ENCODE data around the gene QRSL1.

DNA sequence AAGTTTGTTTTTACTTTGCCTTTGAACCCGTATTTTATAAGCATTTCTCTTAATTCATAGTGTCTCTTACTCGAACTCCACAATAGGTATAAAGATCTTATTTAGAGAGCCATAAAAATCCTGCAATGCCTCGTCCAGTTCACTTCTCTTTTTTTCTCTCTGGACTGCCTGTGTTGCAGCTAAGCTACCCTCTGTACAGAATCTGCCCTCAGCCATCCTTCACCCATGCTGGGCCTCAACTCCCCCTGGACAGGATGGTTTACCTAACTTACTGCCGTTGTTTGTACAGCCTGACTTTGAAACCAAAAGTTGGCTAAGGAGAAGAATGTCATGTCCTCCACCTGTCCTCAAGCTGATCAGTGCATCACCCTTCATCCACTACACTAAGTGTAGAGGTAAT, 10.4 kb downstream of the QRSL1 start:
- TF ChIP-seq, protein P1, sequence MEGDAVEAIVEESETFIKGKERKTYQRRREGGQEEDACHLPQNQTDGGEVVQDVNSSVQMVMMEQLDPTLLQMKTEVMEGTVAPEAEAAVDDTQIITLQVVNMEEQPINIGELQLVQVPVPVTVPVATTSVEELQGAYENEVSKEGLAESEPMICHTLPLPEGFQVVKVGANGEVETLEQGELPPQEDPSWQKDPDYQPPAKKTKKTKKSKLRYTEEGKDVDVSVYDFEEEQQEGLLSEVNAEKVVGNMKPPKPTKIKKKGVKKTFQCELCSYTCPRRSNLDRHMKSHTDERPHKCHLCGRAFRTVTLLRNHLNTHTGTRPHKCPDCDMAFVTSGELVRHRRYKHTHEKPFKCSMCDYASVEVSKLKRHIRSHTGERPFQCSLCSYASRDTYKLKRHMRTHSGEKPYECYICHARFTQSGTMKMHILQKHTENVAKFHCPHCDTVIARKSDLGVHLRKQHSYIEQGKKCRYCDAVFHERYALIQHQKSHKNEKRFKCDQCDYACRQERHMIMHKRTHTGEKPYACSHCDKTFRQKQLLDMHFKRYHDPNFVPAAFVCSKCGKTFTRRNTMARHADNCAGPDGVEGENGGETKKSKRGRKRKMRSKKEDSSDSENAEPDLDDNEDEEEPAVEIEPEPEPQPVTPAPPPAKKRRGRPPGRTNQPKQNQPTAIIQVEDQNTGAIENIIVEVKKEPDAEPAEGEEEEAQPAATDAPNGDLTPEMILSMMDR (IDR thresholded peaks at IDR 0.05) = no peak
- no peak for TF ChIP-seq ZFX (IDR thresholded peaks at IDR 0.05; ENCODE audit: borderline replicate concordance)
